Measurements from ENCODE around the gene HAPSTR1.

The HAPSTR1 gene

DNA sequence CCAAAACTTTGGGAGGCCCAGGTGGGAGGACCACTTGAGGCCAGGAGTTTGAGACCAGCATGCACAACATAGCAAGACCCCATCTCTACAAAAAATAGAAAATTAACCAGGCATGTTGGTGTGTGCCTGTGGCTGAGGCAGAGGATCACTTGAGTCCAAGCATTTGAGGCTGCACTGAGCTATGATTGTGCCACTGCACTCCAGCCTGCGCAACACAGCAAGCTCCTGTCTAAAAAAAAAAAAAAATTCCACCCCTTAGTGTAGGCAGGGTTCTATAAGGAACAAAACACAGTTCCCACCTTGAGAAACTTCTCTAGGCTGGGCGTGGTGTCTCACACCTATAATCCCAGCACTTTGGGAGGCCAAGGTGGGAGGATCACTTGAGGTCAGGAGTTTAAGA is 36.3 kb upstream of the HAPSTR1 start (continued):
- TF ChIP-seq, protein P1, sequence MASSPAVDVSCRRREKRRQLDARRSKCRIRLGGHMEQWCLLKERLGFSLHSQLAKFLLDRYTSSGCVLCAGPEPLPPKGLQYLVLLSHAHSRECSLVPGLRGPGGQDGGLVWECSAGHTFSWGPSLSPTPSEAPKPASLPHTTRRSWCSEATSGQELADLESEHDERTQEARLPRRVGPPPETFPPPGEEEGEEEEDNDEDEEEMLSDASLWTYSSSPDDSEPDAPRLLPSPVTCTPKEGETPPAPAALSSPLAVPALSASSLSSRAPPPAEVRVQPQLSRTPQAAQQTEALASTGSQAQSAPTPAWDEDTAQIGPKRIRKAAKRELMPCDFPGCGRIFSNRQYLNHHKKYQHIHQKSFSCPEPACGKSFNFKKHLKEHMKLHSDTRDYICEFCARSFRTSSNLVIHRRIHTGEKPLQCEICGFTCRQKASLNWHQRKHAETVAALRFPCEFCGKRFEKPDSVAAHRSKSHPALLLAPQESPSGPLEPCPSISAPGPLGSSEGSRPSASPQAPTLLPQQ (tag by site-specific recombination; IDR thresholded peaks at IDR 0.05), result no peak
- TF ChIP-seq, protein P2, sequence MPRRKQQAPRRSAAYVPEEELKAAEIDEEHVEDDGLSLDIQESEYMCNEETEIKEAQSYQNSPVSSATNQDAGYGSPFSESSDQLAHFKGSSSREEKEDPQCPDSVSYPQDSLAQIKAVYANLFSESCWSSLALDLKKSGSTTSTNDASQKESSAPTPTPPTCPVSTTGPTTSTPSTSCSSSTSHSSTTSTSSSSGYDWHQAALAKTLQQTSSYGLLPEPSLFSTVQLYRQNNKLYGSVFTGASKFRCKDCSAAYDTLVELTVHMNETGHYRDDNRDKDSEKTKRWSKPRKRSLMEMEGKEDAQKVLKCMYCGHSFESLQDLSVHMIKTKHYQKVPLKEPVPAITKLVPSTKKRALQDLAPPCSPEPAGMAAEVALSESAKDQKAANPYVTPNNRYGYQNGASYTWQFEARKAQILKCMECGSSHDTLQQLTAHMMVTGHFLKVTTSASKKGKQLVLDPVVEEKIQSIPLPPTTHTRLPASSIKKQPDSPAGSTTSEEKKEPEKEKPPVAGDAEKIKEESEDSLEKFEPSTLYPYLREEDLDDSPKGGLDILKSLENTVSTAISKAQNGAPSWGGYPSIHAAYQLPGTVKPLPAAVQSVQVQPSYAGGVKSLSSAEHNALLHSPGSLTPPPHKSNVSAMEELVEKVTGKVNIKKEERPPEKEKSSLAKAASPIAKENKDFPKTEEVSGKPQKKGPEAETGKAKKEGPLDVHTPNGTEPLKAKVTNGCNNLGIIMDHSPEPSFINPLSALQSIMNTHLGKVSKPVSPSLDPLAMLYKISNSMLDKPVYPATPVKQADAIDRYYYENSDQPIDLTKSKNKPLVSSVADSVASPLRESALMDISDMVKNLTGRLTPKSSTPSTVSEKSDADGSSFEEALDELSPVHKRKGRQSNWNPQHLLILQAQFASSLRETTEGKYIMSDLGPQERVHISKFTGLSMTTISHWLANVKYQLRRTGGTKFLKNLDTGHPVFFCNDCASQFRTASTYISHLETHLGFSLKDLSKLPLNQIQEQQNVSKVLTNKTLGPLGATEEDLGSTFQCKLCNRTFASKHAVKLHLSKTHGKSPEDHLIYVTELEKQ (tag by site-specific recombination; IDR thresholded peaks at IDR 0.05; ENCODE audit: borderline replicate concordance), result no peak
- TF ChIP-seq HOXD13 (CRISPR knock-in tag; IDR thresholded peaks at IDR 0.05; ENCODE audit: borderline replicate concordance), result no peak

DNA sequence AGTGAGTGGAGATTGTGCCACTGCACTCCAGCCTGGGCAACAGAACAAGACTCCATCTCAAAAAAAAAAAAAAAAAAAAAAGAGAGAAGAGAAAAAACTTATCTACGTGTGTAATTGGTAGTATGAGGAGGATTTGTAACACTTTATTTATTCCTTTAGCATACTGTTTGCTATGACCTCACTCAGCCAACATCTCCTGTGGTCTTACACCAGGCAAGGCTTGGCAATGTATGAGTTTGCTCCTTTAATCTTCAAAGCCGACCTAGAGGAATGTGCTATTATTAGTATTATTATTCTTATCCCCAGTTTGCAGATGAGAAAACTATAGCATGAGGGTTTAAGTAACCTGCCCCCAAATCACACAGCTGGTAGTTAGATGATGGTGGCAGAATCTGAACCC is 35.8 kb upstream of the HAPSTR1 start:
- POLR2A ChIA-PET, result no interaction called here
- CTCF ChIA-PET, result interaction anchor here (0.6 kb wide), 1 partner anchor 46 kb away, joined by 4 read pairs; no protein-coding TSS in a partner anchor
- TF ChIP-seq KLF1 (tag by site-specific recombination; IDR thresholded peaks at IDR 0.05) (no peak), TRIM28 (IDR thresholded peaks at IDR 0.05; ENCODE audit: borderline replicate concordance, low read length) (no peak), ZNF140 (tag by site-specific recombination; IDR thresholded peaks at IDR 0.05) (no peak), ZNF530 (tag by site-specific recombination; IDR thresholded peaks at IDR 0.05; ENCODE audit: low read depth) (no peak), KLF9 (tag by site-specific recombination; IDR thresholded peaks at IDR 0.05; ENCODE audit: low read depth) (no peak)
- TF ChIP-seq, protein P3, sequence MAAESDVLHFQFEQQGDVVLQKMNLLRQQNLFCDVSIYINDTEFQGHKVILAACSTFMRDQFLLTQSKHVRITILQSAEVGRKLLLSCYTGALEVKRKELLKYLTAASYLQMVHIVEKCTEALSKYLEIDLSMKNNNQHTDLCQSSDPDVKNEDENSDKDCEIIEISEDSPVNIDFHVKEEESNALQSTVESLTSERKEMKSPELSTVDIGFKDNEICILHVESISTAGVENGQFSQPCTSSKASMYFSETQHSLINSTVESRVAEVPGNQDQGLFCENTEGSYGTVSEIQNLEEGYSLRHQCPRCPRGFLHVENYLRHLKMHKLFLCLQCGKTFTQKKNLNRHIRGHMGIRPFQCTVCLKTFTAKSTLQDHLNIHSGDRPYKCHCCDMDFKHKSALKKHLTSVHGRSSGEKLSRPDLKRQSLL (tag by site-specific recombination; IDR thresholded peaks at IDR 0.05), result no peak
- TF ChIP-seq, protein P4, sequence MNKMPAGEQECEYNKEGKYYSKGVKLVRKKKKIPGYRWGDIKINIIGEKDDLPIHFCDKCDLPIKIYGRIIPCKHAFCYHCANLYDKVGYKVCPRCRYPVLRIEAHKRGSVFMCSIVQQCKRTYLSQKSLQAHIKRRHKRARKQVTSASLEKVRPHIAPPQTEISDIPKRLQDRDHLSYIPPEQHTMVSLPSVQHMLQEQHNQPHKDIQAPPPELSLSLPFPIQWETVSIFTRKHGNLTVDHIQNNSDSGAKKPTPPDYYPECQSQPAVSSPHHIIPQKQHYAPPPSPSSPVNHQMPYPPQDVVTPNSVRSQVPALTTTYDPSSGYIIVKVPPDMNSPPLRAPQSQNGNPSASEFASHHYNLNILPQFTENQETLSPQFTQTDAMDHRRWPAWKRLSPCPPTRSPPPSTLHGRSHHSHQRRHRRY (tag by site-specific recombination; IDR thresholded peaks at IDR 0.05), result no peak
- TF ChIP-seq, protein P5, sequence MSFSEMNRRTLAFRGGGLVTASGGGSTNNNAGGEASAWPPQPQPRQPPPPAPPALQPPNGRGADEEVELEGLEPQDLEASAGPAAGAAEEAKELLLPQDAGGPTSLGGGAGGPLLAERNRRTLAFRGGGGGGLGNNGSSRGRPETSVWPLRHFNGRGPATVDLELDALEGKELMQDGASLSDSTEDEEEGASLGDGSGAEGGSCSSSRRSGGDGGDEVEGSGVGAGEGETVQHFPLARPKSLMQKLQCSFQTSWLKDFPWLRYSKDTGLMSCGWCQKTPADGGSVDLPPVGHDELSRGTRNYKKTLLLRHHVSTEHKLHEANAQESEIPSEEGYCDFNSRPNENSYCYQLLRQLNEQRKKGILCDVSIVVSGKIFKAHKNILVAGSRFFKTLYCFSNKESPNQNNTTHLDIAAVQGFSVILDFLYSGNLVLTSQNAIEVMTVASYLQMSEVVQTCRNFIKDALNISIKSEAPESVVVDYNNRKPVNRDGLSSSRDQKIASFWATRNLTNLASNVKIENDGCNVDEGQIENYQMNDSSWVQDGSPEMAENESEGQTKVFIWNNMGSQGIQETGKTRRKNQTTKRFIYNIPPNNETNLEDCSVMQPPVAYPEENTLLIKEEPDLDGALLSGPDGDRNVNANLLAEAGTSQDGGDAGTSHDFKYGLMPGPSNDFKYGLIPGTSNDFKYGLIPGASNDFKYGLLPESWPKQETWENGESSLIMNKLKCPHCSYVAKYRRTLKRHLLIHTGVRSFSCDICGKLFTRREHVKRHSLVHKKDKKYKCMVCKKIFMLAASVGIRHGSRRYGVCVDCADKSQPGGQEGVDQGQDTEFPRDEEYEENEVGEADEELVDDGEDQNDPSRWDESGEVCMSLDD (tag by site-specific recombination; IDR thresholded peaks at IDR 0.05), result no peak
- Histone ChIP-seq H3K27ac (ENCODE audit: extremely low read depth, low read depth, low read length) (no peak overlapping the region), H3K9me3 (ENCODE audit: control insufficient read depth, insufficient read depth, low read depth, low read length) (no peaks in the 10 kb centered on the region), H3K4me3 (ENCODE audit: low read depth, low read length) (no peak overlapping the region), H3K4me1 (ENCODE audit: control insufficient read depth, insufficient read depth, low read length) (no peaks in the 10 kb centered on the region), H3K36me3 (ENCODE audit: control insufficient read depth in 2 of 2, insufficient read depth in 1 of 2, low read length in 2 of 2) (no peaks in the 10 kb centered on the region)

DNA sequence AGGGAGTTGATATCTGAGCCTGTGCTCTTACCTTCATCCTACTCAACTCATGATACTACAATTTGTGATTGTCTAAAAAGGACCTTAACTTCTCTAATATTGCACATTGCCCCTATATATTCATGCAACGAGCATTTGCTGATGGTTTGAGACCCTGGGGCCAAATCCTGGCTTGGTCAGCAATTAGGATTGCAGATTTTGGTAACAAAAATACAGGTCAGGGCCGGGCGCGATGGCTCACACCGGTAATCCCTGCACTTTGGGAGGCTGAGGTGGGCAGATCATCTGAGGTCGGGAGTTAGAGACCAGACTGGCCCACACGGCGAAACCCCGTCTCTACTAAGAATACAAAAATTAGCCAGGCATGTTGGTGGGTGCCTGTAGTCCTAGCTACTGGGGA is 35.4 kb upstream of the HAPSTR1 start:
- CTCF ChIA-PET, result interaction anchor here (0.6 kb wide), 1 partner anchor 46 kb away, joined by 4 read pairs; no protein-coding TSS in a partner anchor
- Histone ChIP-seq H3K36me3 (ENCODE audit: control insufficient read depth in 2 of 2, insufficient read depth in 1 of 2, low read length in 2 of 2) (no peaks in the 10 kb centered on the region), H3K4me3 (ENCODE audit: low read depth, low read length) (no peak overlapping the region), H3K27ac (ENCODE audit: extremely low read depth, low read depth, low read length) (no peak overlapping the region), H3K4me1 (ENCODE audit: control insufficient read depth, insufficient read depth, low read length) (no peaks in the 10 kb centered on the region), H3K9me3 (ENCODE audit: control insufficient read depth, insufficient read depth, low read depth, low read length) (no peaks in the 10 kb centered on the region)
- POLR2A ChIA-PET, result no interaction called here
- TF ChIP-seq ZNF394 (tag by site-specific recombination; IDR thresholded peaks at IDR 0.05; ENCODE audit: borderline replicate concordance), result no peak
- TF ChIP-seq ZNF311 (tag by site-specific recombination; IDR thresholded peaks at IDR 0.05; ENCODE audit: borderline replicate concordance), result no peak
- TF ChIP-seq ZNF585B (tag by site-specific recombination; IDR thresholded peaks at IDR 0.05), result no peak
- TF ChIP-seq, protein P6, sequence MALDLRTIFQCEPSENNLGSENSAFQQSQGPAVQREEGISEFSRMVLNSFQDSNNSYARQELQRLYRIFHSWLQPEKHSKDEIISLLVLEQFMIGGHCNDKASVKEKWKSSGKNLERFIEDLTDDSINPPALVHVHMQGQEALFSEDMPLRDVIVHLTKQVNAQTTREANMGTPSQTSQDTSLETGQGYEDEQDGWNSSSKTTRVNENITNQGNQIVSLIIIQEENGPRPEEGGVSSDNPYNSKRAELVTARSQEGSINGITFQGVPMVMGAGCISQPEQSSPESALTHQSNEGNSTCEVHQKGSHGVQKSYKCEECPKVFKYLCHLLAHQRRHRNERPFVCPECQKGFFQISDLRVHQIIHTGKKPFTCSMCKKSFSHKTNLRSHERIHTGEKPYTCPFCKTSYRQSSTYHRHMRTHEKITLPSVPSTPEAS (tag by site-specific recombination; IDR thresholded peaks at IDR 0.05), result no peak
- no peak for TF ChIP-seq ZNF530 (tag by site-specific recombination; IDR thresholded peaks at IDR 0.05; ENCODE audit: low read depth)
- no peak for TF ChIP-seq ZNF548 (tag by site-specific recombination; IDR thresholded peaks at IDR 0.05)
- TF ChIP-seq ZNF48 (tag by site-specific recombination; IDR thresholded peaks at IDR 0.05), result no peak
- TF ChIP-seq, protein P7, sequence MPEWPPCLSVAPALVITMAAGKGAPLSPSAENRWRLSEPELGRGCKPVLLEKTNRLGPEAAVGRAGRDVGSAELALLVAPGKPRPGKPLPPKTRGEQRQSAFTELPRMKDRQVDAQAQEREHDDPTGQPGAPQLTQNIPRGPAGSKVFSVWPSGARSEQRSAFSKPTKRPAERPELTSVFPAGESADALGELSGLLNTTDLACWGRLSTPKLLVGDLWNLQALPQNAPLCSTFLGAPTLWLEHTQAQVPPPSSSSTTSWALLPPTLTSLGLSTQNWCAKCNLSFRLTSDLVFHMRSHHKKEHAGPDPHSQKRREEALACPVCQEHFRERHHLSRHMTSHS (tag by site-specific recombination; IDR thresholded peaks at IDR 0.05), result no peak
- no peak for TF ChIP-seq ZNF791 (tag by site-specific recombination; IDR thresholded peaks at IDR 0.05)

Measured in HEK293 (cell line).